ENCODE results near the gene SPAAR. TPM values are rescaled to one million over a fixed set of nuclear protein-coding genes. Genes with fewer than 3 reads are reported as not detected.
A peak's percentile ranks its signal among the peaks of the same experiment; 100 is the strongest.

Gene SPAAR
- total RNA-seq, 1 experiment from 2014 or later: not detected

- H2AK5ac ChIP-seq (ENCODE audit: insufficient read length, low read length): no peak overlapping the region
- no peak overlapping the region for H2BK15ac ChIP-seq (ENCODE audit: low read depth, low read length)
- peak overlapping the region; percentile 77 for H3K18ac ChIP-seq (ENCODE audit: insufficient read length, low read depth, low read length)
- no peak overlapping the region for H2BK12ac ChIP-seq (ENCODE audit: insufficient read length, low read depth, low read length)
- no peak overlapping the region for H2AFZ ChIP-seq (ENCODE audit: low read length)
- no peak overlapping the region for H3K9ac ChIP-seq (ENCODE audit: extremely low read depth, insufficient read length, low read length)
- H4K5ac ChIP-seq (ENCODE audit: insufficient read length, low read depth, low read length): no peak overlapping the region
- no peaks in the 10 kb centered on the region for H3K23me2 ChIP-seq (ENCODE audit: insufficient read length, low read depth, low read length, poor library complexity, severe bottlenecking)
- no peak overlapping the region for H2BK20ac ChIP-seq (ENCODE audit: low read depth, low read length, poor library complexity, severe bottlenecking)
- H3K9me3 ChIP-seq (ENCODE audit: control insufficient read depth, low read depth, low read length): no peaks in the 10 kb centered on the region
- H3K56ac ChIP-seq (ENCODE audit: insufficient read length, low read depth, low read length): no peak overlapping the region
- Mint-ChIP-seq H3K4me3 (no peak overlapping the region), H3K27me3 (ENCODE audit: low read depth) (peaks cover 3% of the 10 kb centered on the region; the same call in 1 of the 2 replicates), H3K4me1 (peaks cover 16% of the 10 kb centered on the region in 2 experiments), H3K9me3 (no peaks in the 10 kb centered on the region), H3K36me3 (ENCODE audit: insufficient read depth in 1 of 3, low read depth in 3 of 3) (peaks cover 0 to 3% (median 1%) of the 10 kb centered on the region in 3 experiments; a peak in 4 of 7 replicates), H3K27ac (peak overlapping the region in 2 of 3 experiments; percentile 16 to 45; a peak in 4 of 7 replicates)
- no peak overlapping the region for H2BK5ac ChIP-seq (ENCODE audit: insufficient read length, low read length)
- no peak overlapping the region for H3K23ac ChIP-seq (ENCODE audit: insufficient read length, low read depth, low read length)
- H4K20me1 ChIP-seq (ENCODE audit: control insufficient read depth, insufficient read depth, insufficient read length): no peaks in the 10 kb centered on the region
- no peak for TF ChIP-seq CTCF (conservative IDR thresholded peaks at IDR 0.05)
- no peak overlapping the region for H4K91ac ChIP-seq (ENCODE audit: insufficient read length, low read depth, low read length)
- H3K4me2 ChIP-seq (ENCODE audit: insufficient read depth, insufficient read length, low read length): no peak overlapping the region
- no peak overlapping the region for H4K8ac ChIP-seq (replicated peaks; ENCODE audit: insufficient read length, low read depth, low read length)
- H3K4me1 ChIP-seq (ENCODE audit: insufficient read depth, low read length): peaks cover 7% of the 10 kb centered on the region; the same call in 1 of the 2 replicates
- no peak overlapping the region for H2BK120ac ChIP-seq (ENCODE audit: low read depth, low read length, poor library complexity, severe bottlenecking)
- no peaks in the 10 kb centered on the region for H3K27me3 ChIP-seq (ENCODE audit: insufficient read depth, low read length)
- H3K4ac ChIP-seq (ENCODE audit: low read depth, low read length): no peak overlapping the region
- no peaks in the 10 kb centered on the region for H3K79me2 ChIP-seq (ENCODE audit: insufficient read depth, low read length)
- H3K14ac ChIP-seq (ENCODE audit: insufficient read depth, low read length): 0 out of 2 replicates have a peak overlapping the region, but pooled peaks have one; percentile 32
- no peak overlapping the region for H3K27ac ChIP-seq (ENCODE audit: insufficient read length, low read depth, low read length)
- H3T11ph ChIP-seq (ENCODE audit: low read length): no peak overlapping the region
- no peak for DNase-seq
- WGBS (ENCODE audit: extremely low coverage, insufficient read length, low lambda C conversion rate): no CpG with 5 or more reads among the region's 2 CpGs
- H3K79me1 ChIP-seq (ENCODE audit: insufficient read depth, low read depth, low read length, poor library complexity, severe bottlenecking): no peaks in the 10 kb centered on the region
These were observed 40.4 kb upstream of the SPAAR start for GRCh38 chr9:35868933-35869332.
